H1 (cell line): ENCODE measurements around the gene AIF1. TPM values are rescaled to one million over a fixed set of nuclear protein-coding genes. Genes with fewer than 3 reads are reported as not detected.

ENCODE experiments used
- ATF2 ChIP-seq: IDR thresholded peaks from 2 replicates; pipeline ENCODE4 v1.6.1; 2012; ENCODE audit warnings: low read length, inconsistent platforms
- HDAC2 ChIP-seq, 2 experiments: fragments of 300-600 bp in 1 of 2; sonication (generic) in 1 of 2; IDR thresholded peaks; 2 replicates each; pipeline ENCODE4 v1.6.1; 2011 to 2012; ENCODE audit warnings: low read depth in 2 of 2, low read length in 2 of 2, mild to moderate bottlenecking in 2 of 2, moderate library complexity in 2 of 2, borderline replicate concordance in 1 of 2, inconsistent platforms in 1 of 2
- HDAC6 ChIP-seq: IDR thresholded peaks from one replicate; pipeline ENCODE4 v1.7.1; 2012; ENCODE audit warnings: low read depth, mild to moderate bottlenecking, inconsistent platforms, low read length, moderate library complexity
- MAX ChIP-seq: IDR thresholded peaks from 2 replicates; pipeline ENCODE4 v1.6.1; 2012; ENCODE audit warnings: inconsistent platforms
- PHF8 ChIP-seq: fragments of 200-600 bp; sonication (generic); conservative IDR thresholded peaks from 2 replicates; pipeline ENCODE4 v1.7.1; 2012; ENCODE audit warnings: low read depth, mild to moderate bottlenecking, inconsistent platforms, low read length, moderate library complexity
- POLR2A ChIP-seq, 2 experiments: IDR thresholded peaks; 1 replicate in 1 of 2; 2 replicates in 1 of 2; pipeline ENCODE4 v1.6.1; 2011; ENCODE audit warnings: low read depth in 2 of 2, low read length in 2 of 2, mild to moderate bottlenecking in 2 of 2; ENCODE audit errors: control extremely low read depth in 1 of 2
- POLR2AphosphoS5 ChIP-seq: IDR thresholded peaks from 2 replicates; pipeline ENCODE4 v1.6.1; 2011; ENCODE audit warnings: low read depth, low read length
- RFX5 ChIP-seq: IDR thresholded peaks from 2 replicates; pipeline ENCODE4 v1.6.1; 2011; ENCODE audit warnings: low read depth, low read length, improper control_type of control experiment, borderline replicate concordance
- SIN3A ChIP-seq, 2 experiments: IDR thresholded peaks in 1 of 2; conservative IDR thresholded peaks in 1 of 2; 2 replicates each; pipeline ENCODE4 v1.6.1; 2011 to 2012; ENCODE audit warnings: low read length in 2 of 2, improper control_type of control experiment in 1 of 2, low read depth in 1 of 2, mild to moderate bottlenecking in 1 of 2
- TAF1 ChIP-seq: IDR thresholded peaks from 2 replicates; pipeline ENCODE4 v1.6.1; 2011; ENCODE audit warnings: mild to moderate bottlenecking, low read depth, low read length
- TBP ChIP-seq: IDR thresholded peaks from 2 replicates; pipeline ENCODE4 v1.6.1; 2011; ENCODE audit warnings: low read depth, low read length, improper control_type of control experiment
- TCF12 ChIP-seq: IDR thresholded peaks from 2 replicates; pipeline ENCODE4 v1.6.1; 2011; ENCODE audit warnings: low read depth, mild to moderate bottlenecking, low read length
- YY1 ChIP-seq: IDR thresholded peaks from 2 replicates; pipeline ENCODE4 v1.6.1; 2011; ENCODE audit warnings: low read depth, mild to moderate bottlenecking, low read length
- polyA plus RNA-seq, 7 experiments: library from polyadenylated mRNA; depleted of rRNA in 3 of 7; stranded (reverse) in 5 of 7; unstranded in 2 of 7; fragments of >200 nt in 5 of 7; fragments of 200-250 nt in 2 of 7; gene quantifications; 1 replicate in 5 of 7; 2 replicates in 1 of 7; 4 replicates in 1 of 7; pipeline versions ENCODE4 v1.2.1 to v1.2.3, GENCODE V29; 2011 to 2013; ENCODE audit warnings: missing spikeins in 2 of 7, mixed read lengths in 2 of 7
- total RNA-seq: library from RNA; stranded (reverse); fragmentation: NEBNext Ultra II Directional; extraction: Animal tissue kit (Norgen Biotek cat#: 25700); gene quantifications from 2 replicates; pipeline ENCODE4 v1.2.1, GENCODE V29; 2021

The AIF1 gene
- total and polyA plus RNA-seq, 2 of the 8 experiments (the other 6 are each of a cell fraction or from before 2014, with no cell fraction given) = 6.3 to 9.8 TPM

GRCh38 chr6:31660381-31661261, 45.6 kb downstream of the AIF1 start, which contains the start of gene C6orf47 (continued):
- TF ChIP-seq ATF2 (no peak), TCF12 (no peak), RFX5 (no peak), YY1 (peak; percentile 54; the same call in 1 of the 2 replicates), PHF8 (peak; percentile 77), POLR2AphosphoS5 (peak; percentile 74; the same call in 1 of the 2 replicates), SIN3A (conservative IDR thresholded peaks at IDR 0.05 in 1 of 2, IDR thresholded peaks at IDR 0.05 in 1 of 2; ENCODE audit: low read depth in 1 of 2, low read length in 2 of 2) (peak; percentile 53 to 83; a peak in 2 of 4 replicates), MAX (0 out of 2 replicates have a peak, but pooled peaks have one; percentile 23), HDAC2 (IDR thresholded peaks at IDR 0.05; ENCODE audit: borderline replicate concordance in 1 of 2, low read depth in 2 of 2, low read length in 2 of 2) (peak in 1 of 2 experiments; percentile 24; a peak in 1 of 4 replicates), TBP (peak; percentile 54; the same call in 1 of the 2 replicates), TAF1 (peak; percentile 79), POLR2A (IDR thresholded peaks at IDR 0.05; ENCODE audit: control extremely low read depth in 1 of 2, low read depth in 2 of 2, low read length in 2 of 2) (peak in 1 of 2 experiments; percentile 83; a peak in 2 of 3 replicates), HDAC6 (no peak)
